ENCODE results near the gene DAB1. TPM values are rescaled to one million over a fixed set of nuclear protein-coding genes. Genes with fewer than 3 reads are reported as not detected.
"Not testable (repeated sequence)": the region's sequence is repeated elsewhere in the genome, so short reads cannot be mapped to it uniquely, and the experiment has no call there.

The DAB1 gene
- polyA plus RNA-seq, 3 donors, result not detected

DNA sequence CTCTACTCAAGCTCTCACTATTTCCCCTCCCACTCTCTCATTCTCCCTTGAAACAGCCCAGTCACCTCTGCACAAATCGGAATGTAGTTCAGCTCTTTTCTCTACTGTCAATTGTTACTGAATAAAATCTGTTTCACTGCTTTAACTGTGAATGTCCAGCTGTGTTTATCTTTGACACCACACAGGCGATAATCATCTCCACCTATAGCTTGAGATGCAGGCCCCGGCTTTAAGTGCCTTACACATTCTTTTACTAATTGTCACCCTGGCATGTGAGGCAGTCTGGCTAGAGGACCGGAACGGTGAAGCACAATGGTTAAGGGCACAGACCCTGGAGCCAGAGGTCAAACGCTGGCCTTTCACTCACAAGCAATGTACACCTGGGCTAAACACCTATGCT, 335.2 kb downstream of the DAB1 start:
- Mint-ChIP-seq H3K4me1 (no peaks in the 10 kb centered on the region), H3K27me3 (ENCODE audit: low read depth in 3 of 3) (no peaks in the 10 kb centered on the region), H3K36me3 (no peaks in the 10 kb centered on the region), H3K9me3 (peaks cover 0 to 4% (median 2%) of the 10 kb centered on the region in 7 donors), H3K27ac (no peak overlapping the region), H3K4me3 (no peak overlapping the region)
- no peaks in the 10 kb centered on the region for H4K20me1 ChIP-seq (ENCODE audit: insufficient read depth, low read length)
- no peaks in the 10 kb centered on the region for H3K36me3 ChIP-seq (replicated peaks in 1 of 2; ENCODE audit: control insufficient read depth in 1 of 2, insufficient read depth in 2 of 2, low read length in 2 of 2)
- DNase-seq, result no peak
- no peak overlapping the region for H2AFZ ChIP-seq (ENCODE audit: insufficient read depth, low read depth, low read length, poor library complexity, severe bottlenecking)
- WGBS (ENCODE audit: insufficient coverage), result 92% methylated on average over 4 of the region's 6 CpGs
- no peaks in the 10 kb centered on the region for H3K9me3 ChIP-seq (replicated peaks in 1 of 2; ENCODE audit: control insufficient read depth in 1 of 2, insufficient read depth in 1 of 2, low read length in 2 of 2)
- TF ChIP-seq, protein P1, sequence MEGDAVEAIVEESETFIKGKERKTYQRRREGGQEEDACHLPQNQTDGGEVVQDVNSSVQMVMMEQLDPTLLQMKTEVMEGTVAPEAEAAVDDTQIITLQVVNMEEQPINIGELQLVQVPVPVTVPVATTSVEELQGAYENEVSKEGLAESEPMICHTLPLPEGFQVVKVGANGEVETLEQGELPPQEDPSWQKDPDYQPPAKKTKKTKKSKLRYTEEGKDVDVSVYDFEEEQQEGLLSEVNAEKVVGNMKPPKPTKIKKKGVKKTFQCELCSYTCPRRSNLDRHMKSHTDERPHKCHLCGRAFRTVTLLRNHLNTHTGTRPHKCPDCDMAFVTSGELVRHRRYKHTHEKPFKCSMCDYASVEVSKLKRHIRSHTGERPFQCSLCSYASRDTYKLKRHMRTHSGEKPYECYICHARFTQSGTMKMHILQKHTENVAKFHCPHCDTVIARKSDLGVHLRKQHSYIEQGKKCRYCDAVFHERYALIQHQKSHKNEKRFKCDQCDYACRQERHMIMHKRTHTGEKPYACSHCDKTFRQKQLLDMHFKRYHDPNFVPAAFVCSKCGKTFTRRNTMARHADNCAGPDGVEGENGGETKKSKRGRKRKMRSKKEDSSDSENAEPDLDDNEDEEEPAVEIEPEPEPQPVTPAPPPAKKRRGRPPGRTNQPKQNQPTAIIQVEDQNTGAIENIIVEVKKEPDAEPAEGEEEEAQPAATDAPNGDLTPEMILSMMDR (IDR thresholded peaks at IDR 0.05), result no peak
- intact Hi-C loops (cut with micrococcal nuclease), result no loop called here
- H3K79me2 ChIP-seq (ENCODE audit: insufficient read depth, low read length), result no peaks in the 10 kb centered on the region
- H3K27ac ChIP-seq (ENCODE audit: low read depth in 1 of 2, low read length in 2 of 2), result no peak overlapping the region
- H3K4me1 ChIP-seq (ENCODE audit: control insufficient read depth in 1 of 2, insufficient read depth in 2 of 2, low read length in 2 of 2), result no peaks in the 10 kb centered on the region
- H3K4me3 ChIP-seq (replicated peaks in 1 of 3; ENCODE audit: low read depth in 2 of 3, low read length in 3 of 3), result no peak overlapping the region
- no peak overlapping the region for H3K9ac ChIP-seq (ENCODE audit: insufficient read depth, low read length, poor library complexity, severe bottlenecking)
- no peak overlapping the region for H3K4me2 ChIP-seq (replicated peaks; ENCODE audit: extremely low read depth, low read length, poor library complexity, severe bottlenecking)
- no peaks in the 10 kb centered on the region for H3K27me3 ChIP-seq (ENCODE audit: control insufficient read depth in 2 of 2, insufficient read depth in 2 of 2, low read length in 2 of 2)

DNA sequence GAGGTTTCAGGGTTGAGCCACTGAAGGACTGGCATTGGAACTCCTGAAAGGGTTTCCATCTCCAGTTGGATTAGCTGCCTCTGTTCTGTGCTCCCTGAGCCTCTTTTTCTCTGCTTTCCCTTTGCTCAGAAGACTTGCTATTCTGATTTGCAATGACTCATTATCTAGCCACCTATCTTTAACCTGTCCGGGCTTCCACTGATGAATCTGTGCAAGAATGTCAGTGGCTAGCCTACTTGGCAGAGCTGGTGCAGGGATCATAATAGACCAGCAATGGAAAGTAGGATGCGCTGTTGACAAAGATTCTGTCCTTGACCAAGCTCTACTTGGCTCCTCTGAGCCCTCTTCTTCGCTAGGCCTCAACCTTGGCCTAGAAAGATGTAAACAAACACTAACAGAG, 336.2 kb downstream of the DAB1 start:
- H3K9me3 ChIP-seq (replicated peaks in 1 of 2; ENCODE audit: control insufficient read depth in 1 of 2, insufficient read depth in 1 of 2, low read length in 2 of 2); H3K9me3 Mint-ChIP-seq; H3K36me3 ChIP-seq (replicated peaks in 1 of 2; ENCODE audit: control insufficient read depth in 1 of 2, insufficient read depth in 2 of 2, low read length in 2 of 2); H3K27me3 Mint-ChIP-seq (ENCODE audit: low read depth in 3 of 3); H3K36me3 Mint-ChIP-seq; H3K4me3 ChIP-seq (replicated peaks in 1 of 3; ENCODE audit: low read depth in 2 of 3, low read length in 3 of 3); H3K4me3 Mint-ChIP-seq; H3K27ac Mint-ChIP-seq; H3K4me2 ChIP-seq (replicated peaks; ENCODE audit: extremely low read depth, low read length, poor library complexity, severe bottlenecking); H3K27ac ChIP-seq (ENCODE audit: low read depth in 1 of 2, low read length in 2 of 2); H3K79me2 ChIP-seq (ENCODE audit: insufficient read depth, low read length); intact Hi-C loops (cut with micrococcal nuclease); H3K4me1 ChIP-seq (ENCODE audit: control insufficient read depth in 1 of 2, insufficient read depth in 2 of 2, low read length in 2 of 2); H4K20me1 ChIP-seq (ENCODE audit: insufficient read depth, low read length); DNase-seq; H3K27me3 ChIP-seq (ENCODE audit: control insufficient read depth in 2 of 2, insufficient read depth in 2 of 2, low read length in 2 of 2); H3K4me1 Mint-ChIP-seq; H3K9ac ChIP-seq (ENCODE audit: insufficient read depth, low read length, poor library complexity, severe bottlenecking); H2AFZ ChIP-seq (ENCODE audit: insufficient read depth, low read depth, low read length, poor library complexity, severe bottlenecking): not testable (repeated sequence)
- WGBS (ENCODE audit: insufficient coverage), result no CpG with 5 or more reads among the region's 3 CpGs

Data from CD14-positive monocyte (primary cell).